Nephron (organoid): ENCODE results near the gene JPH2.

Experiments used
- H3K27ac Mint-ChIP-seq, 3 experiments: 2 replicates each; pipeline ENCODE4 v1.8.0; 2020; ENCODE audit warnings: mixed read lengths in 3 of 3, mild to moderate bottlenecking in 2 of 3, moderate library complexity in 1 of 3
- H3K27me3 Mint-ChIP-seq: 2 replicates; pipeline ENCODE4 v1.8.0; 2021; ENCODE audit warnings: low read depth, mild to moderate bottlenecking, moderate library complexity, mixed read lengths
- H3K36me3 Mint-ChIP-seq: 2 replicates; pipeline ENCODE4 v1.8.0; 2020; ENCODE audit warnings: low read depth, mixed read lengths
- H3K4me1 Mint-ChIP-seq: 2 replicates; pipeline ENCODE4 v1.8.0; 2020; ENCODE audit warnings: mixed read lengths
- H3K4me3 Mint-ChIP-seq, 3 experiments: 2 replicates each; pipeline ENCODE4 v1.8.0; 2020; ENCODE audit warnings: mild to moderate bottlenecking in 3 of 3, mixed read lengths in 3 of 3, moderate library complexity in 2 of 3
- H3K9me3 Mint-ChIP-seq: 2 replicates; pipeline ENCODE4 v1.8.0; 2020; ENCODE audit warnings: mixed read lengths
- CTCF ChIP-seq, 3 experiments: fragments of 200-600 bp; sonication (generic); IDR thresholded peaks; one replicate each; pipeline ENCODE4 v1.5.0; 2021; ENCODE audit warnings: antibody characterized with exemption in 3 of 3; ENCODE audit not compliant: unreplicated experiment in 3 of 3

The JPH2 gene

GRCh38 chr20:44104798-44105517, 82.0 kb downstream of the JPH2 start:
- Mint-ChIP-seq H3K27ac (peak overlapping the region in 2 of 3 experiments; percentile 2 to 37), H3K4me3 (peak overlapping the region in 1 of 3 experiments; percentile 14), H3K36me3 (no peaks in the 10 kb centered on the region), H3K27me3 (peaks cover 6% of the 10 kb centered on the region), H3K4me1 (peaks cover 37% of the 10 kb centered on the region), H3K9me3 (peaks cover 19% of the 10 kb centered on the region)
- no peak for TF ChIP-seq CTCF (IDR thresholded peaks at IDR 0.05; ENCODE audit: unreplicated experiment in 3 of 3)

GRCh38 chr20:44102582-44102981, 84.4 kb downstream of the JPH2 start:
- H3K4me3 Mint-ChIP-seq = no peak overlapping the region
- TF ChIP-seq CTCF (IDR thresholded peaks at IDR 0.05; ENCODE audit: unreplicated experiment in 3 of 3) = no peak
- peaks cover 29% of the 10 kb centered on the region for H3K4me1 Mint-ChIP-seq
- peaks cover 6% of the 10 kb centered on the region for H3K27me3 Mint-ChIP-seq
- no peaks in the 10 kb centered on the region for H3K36me3 Mint-ChIP-seq
- H3K9me3 Mint-ChIP-seq = peaks cover 16% of the 10 kb centered on the region
- no peak overlapping the region for H3K27ac Mint-ChIP-seq

GRCh38 chr20:44099832-44100231, 87.2 kb downstream of the JPH2 start:
- Mint-ChIP-seq H3K4me3 (no peak overlapping the region), H3K27me3 (peaks cover 4% of the 10 kb centered on the region), H3K27ac (no peak overlapping the region), H3K9me3 (peaks cover 12% of the 10 kb centered on the region), H3K36me3 (no peaks in the 10 kb centered on the region), H3K4me1 (peaks cover 2% of the 10 kb centered on the region)
- TF ChIP-seq CTCF (IDR thresholded peaks at IDR 0.05; ENCODE audit: unreplicated experiment in 3 of 3) = no peak

- H3K4me3 Mint-ChIP-seq = no peak overlapping the region
- H3K4me1 Mint-ChIP-seq = no peaks in the 10 kb centered on the region
- peaks cover 3% of the 10 kb centered on the region for H3K27me3 Mint-ChIP-seq
- H3K27ac Mint-ChIP-seq = no peak overlapping the region
- no peaks in the 10 kb centered on the region for H3K36me3 Mint-ChIP-seq
- H3K9me3 Mint-ChIP-seq = peaks cover 12% of the 10 kb centered on the region
- no peak for TF ChIP-seq CTCF (IDR thresholded peaks at IDR 0.05; ENCODE audit: unreplicated experiment in 3 of 3)
Observed at GRCh38 chr20:44098657-44099056, 88.3 kb downstream of the JPH2 start.

GRCh38 chr20:44098256-44098630, 88.7 kb downstream of the JPH2 start:
- H3K4me1 Mint-ChIP-seq = no peaks in the 10 kb centered on the region
- H3K27me3 Mint-ChIP-seq = peaks cover 3% of the 10 kb centered on the region
- H3K27ac Mint-ChIP-seq = no peak overlapping the region
- peaks cover 12% of the 10 kb centered on the region for H3K9me3 Mint-ChIP-seq
- TF ChIP-seq CTCF (IDR thresholded peaks at IDR 0.05; ENCODE audit: unreplicated experiment in 3 of 3) = no peak
- no peak overlapping the region for H3K4me3 Mint-ChIP-seq
- H3K36me3 Mint-ChIP-seq = no peaks in the 10 kb centered on the region
